Activated CD4-positive, CD25-positive, alpha-beta regulatory T cell treated with anti-CD3 and anti-CD28 coated beads, Interleukin-2, amount 50 U/mL, for 72 hours (primary cell): ENCODE data around the gene WDFY1.
"Not testable (repeated sequence)": the region's sequence is repeated elsewhere in the genome, so short reads cannot be mapped to it uniquely, and the experiment has no call there.

ENCODE experiments used
- DNase-seq: peaks from one replicate; pipeline ENCODE4 v3.0.0; 2021

WDFY1 gene

GRCh38 chr2:223889229-223889628 lies 55.9 kb downstream of the WDFY1 start:
- DNase-seq: no peak

GRCh38 chr2:223888251-223888650 lies 56.9 kb downstream of the WDFY1 start:
- DNase-seq: no peak

GRCh38 chr2:223887127-223887526 lies 58.0 kb downstream of the WDFY1 start:
- DNase-seq: no peak

- no peak for DNase-seq
Measured at GRCh38 chr2:223886726-223887125, 58.4 kb downstream of the WDFY1 start.

- DNase-seq: no peak
Measured at GRCh38 chr2:223884399-223884798, 60.7 kb downstream of the WDFY1 start.

- no peak for DNase-seq
Measured at GRCh38 chr2:223882715-223883114, 62.4 kb downstream of the WDFY1 start.

GRCh38 chr2:223880796-223881195 lies 64.3 kb downstream of the WDFY1 start:
- DNase-seq: no peak

- no peak for DNase-seq
Measured at GRCh38 chr2:223877721-223878410, 67.3 kb downstream of the WDFY1 start.

- DNase-seq: no peak
Measured at GRCh38 chr2:223873672-223874071, 71.5 kb downstream of the WDFY1 start.

GRCh38 chr2:223872772-223873171 lies 72.4 kb downstream of the WDFY1 start:
- not testable (repeated sequence) for DNase-seq

GRCh38 chr2:223871661-223872060 lies 73.5 kb downstream of the WDFY1 start:
- not testable (repeated sequence) for DNase-seq

GRCh38 chr2:223870840-223871611 lies 74.1 kb downstream of the WDFY1 start:
- DNase-seq: no peak

- no peak for DNase-seq
Measured at GRCh38 chr2:223868005-223868404, 77.1 kb downstream of the WDFY1 start.

GRCh38 chr2:223865907-223866508 lies 79.1 kb downstream of the WDFY1 start:
- DNase-seq: no peak

- no peak for DNase-seq
Measured at GRCh38 chr2:223865124-223865523, 80.0 kb downstream of the WDFY1 start.

- DNase-seq: no peak
Measured at GRCh38 chr2:223863491-223863890, 81.6 kb downstream of the WDFY1 start.

- DNase-seq: no peak
Measured at GRCh38 chr2:223860809-223861738, 84.1 kb downstream of the WDFY1 start.

GRCh38 chr2:223859070-223859469 lies 86.1 kb downstream of the WDFY1 start:
- DNase-seq: no peak

- no peak for DNase-seq
Measured at GRCh38 chr2:223856584-223856983, 88.6 kb downstream of the WDFY1 start.

GRCh38 chr2:223856021-223856420 lies 89.1 kb downstream of the WDFY1 start:
- no peak for DNase-seq

GRCh38 chr2:223855426-223855825 lies 89.7 kb downstream of the WDFY1 start:
- no peak for DNase-seq

GRCh38 chr2:223854741-223855140 lies 90.4 kb downstream of the WDFY1 start:
- DNase-seq: no peak

GRCh38 chr2:223853425-223853837 lies 91.7 kb downstream of the WDFY1 start:
- DNase-seq: no peak
